GM18526 (cell line): Measurements from ENCODE around the gene FGF18.

Experiments used
- POLR2A ChIP-seq: IDR thresholded peaks from 3 replicates; pipeline ENCODE4 v1.6.1; 2011; ENCODE audit not compliant: insufficient read length; ENCODE audit errors: extremely low read depth

Gene FGF18

GRCh38 chr5:171420431-171421241, 1.2 kb downstream of the FGF18 start:
- no peak for TF ChIP-seq POLR2A

DNA sequence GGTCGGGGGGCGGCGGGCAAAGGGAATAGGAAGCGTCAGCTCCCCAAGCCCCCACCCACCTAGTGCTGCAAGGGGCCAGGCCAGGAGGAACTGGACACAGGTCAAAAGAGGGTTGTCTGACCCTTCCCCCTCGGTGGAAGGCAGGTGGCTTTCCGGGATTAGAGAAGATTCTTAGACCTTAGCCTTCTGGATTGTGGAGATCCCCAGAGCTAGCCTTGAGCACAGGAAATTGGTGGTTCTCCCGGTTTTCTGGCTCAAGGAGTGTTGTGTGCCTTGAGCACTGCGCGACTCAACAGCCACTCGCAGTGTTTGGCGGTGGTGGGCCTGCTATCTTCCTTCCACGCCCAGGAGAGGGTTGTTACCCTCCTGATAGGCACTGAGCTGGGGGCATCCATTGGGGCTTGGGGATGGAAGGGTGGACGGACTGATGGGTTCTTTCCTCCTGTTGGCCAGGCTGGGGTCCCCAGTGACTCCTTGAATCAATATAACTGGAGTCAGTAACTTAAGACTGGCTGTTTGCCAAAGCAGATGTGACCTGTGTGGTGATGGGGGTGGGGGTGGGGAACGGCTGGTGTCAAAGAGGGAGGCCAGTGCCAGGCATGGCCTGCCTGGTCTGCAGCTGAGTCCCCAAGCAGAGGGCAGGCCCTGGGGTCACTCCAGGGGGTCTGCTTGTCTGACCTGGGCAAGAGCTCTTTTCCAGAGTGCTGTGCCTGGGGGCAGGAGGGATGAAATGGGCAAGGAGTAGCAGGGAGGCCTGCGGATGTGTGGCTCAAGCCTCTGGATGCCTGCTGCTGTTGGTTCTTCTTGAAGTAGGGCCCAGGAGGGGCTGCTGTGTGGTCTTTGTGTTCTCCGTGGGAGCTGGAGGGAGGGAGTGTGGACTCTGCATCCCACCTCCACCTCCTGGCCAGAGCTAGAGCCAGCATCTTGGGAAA, 2.1 kb downstream of the FGF18 start:
- TF ChIP-seq POLR2A = no peak

DNA sequence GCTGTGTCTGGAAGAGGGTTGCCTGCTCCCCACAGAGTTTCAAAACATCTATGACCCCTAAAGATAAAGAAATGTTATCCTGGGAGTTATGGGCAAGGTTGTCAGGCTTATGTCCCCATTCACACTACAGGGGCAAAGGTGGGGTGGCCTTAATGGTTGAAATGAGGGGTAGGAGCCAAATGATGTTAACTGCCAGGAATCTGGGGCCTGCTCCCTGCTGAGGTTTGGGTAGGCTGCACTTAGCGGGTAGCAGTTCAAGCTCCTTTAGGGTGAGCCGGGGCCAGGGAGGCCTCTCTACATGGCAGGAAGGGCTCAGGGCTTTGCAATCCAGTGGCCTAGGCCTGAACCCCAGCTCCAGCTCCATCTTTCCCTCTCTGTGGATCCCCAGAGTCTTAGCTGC, 3.0 kb downstream of the FGF18 start:
- no peak for TF ChIP-seq POLR2A

DNA sequence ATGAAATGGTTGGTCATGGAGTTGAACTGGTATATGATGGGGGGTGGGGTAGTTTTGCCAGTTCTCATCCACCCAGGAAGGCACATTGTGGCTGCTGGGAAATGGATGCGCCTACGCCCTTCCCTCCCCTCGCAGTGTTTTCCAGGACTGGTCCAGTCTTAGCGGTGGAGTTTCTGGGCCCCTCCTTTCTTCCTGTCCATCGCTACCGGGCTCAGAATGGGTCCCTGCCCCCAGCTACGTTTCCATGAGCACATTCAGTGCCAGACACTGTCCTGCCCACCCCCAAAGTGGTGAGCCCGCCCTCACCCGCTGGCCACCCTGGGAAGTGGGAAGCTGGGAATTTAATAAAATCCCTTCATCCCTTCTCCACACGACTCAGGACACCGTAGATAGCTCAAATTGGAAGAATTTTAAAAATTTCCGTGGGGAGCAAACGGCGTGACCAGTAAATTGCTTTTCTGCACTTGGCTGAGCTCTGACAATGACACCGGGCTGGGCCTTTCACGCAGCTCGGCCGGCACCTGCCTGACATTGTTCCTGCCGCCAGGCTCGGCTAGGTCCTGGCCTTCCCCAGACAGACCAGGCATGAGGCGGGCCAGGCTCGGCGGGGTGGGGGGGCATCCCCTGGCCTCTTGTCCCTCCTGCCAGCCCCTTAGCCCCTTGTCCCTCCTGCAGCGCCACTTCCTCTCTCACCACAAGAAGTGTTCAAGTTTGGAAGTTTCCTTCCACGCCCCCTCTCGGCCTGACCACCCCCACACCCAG, 3.6 kb downstream of the FGF18 start:
- no peak for TF ChIP-seq POLR2A

DNA sequence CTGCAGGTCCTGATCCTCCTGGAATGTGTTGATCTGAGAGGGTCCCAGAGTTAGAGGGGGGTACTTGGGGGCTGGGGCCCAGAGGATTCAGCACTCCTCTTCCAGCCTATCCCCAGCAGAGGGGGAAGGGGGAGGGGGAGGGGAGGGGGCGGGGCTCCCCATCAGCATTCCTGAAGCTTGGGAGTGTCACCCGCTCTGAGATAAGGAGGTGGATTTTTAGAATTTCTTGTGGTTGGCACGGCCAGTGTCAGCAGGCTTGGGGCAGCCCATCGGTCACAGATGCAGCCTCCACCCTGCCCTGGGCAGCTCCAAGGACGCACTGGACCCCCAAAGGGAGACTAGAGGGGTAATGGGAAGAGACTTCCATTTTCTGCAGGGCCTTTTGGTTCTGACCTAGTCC, 5.3 kb downstream of the FGF18 start:
- no peak for TF ChIP-seq POLR2A

- no peak for TF ChIP-seq POLR2A
These were observed 6.3 kb downstream of the FGF18 start for GRCh38 chr5:171425596-171426244.

- TF ChIP-seq POLR2A = no peak
These were observed 6.8 kb downstream of the FGF18 start for GRCh38 chr5:171426266-171426665.

DNA sequence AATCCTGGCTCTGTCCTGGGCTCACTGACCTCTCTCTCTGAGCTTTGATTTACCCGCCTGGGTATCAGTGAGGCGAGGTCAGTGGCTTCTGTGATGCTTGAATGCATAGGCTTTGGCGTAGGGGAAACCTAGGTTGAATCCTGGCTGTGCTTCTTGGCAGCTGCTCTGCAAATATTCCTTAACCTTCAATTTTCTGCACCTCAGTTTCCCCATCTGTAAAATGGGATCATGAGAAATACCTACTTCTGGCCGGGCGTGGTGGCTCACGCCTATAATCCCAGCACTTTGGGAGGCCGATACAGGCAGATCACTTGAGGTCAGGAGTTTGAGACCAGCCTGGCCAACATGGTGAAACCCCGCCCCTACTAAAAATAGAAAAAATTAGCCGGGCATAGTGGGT, 7.2 kb downstream of the FGF18 start:
- no peak for TF ChIP-seq POLR2A

DNA sequence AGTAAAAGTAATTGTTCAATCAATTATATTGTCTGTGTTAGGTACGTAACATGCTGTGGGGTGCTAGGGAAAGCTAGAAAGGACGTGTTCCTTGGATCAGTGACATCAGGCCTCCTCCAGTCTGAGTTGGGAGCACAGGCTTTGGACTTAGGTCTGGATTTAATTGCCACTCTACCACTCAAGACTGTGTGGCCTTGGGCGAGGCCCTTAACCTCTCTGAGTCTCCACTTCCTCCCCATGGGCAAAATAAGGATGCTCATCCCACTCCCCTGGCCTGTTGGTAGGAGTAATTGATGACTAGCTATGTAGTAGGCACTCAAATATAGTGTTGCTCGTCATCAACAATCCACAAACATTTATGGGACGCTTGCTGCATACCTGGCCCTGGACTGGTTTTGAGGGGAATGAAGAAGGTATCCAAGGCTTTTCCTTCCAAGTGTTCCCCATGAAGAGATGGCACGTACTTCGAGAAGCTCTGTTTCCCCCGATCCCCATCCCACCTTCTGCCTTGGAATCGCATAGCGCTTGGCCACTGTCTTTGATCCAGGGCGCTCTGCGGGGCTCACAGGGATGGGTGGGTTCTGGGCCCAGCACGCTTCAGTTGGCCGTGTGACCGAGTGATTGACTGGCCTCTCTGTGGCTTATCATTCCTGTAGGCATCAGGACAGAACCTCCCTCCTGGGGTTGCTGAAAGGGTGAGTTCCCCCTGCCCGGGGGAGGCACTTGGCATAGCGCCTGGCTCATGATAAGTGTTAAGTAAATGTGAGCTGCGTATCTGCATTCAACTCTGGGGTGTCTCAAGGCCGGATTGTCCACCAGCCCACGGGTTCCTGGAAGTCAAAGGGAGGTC, 8.1 kb downstream of the FGF18 start:
- no peak for TF ChIP-seq POLR2A

- no peak for TF ChIP-seq POLR2A
These were observed 8.8 kb downstream of the FGF18 start for GRCh38 chr5:171428168-171428696.

- no peak for TF ChIP-seq POLR2A
These were observed 9.5 kb downstream of the FGF18 start for GRCh38 chr5:171428809-171429542.

DNA sequence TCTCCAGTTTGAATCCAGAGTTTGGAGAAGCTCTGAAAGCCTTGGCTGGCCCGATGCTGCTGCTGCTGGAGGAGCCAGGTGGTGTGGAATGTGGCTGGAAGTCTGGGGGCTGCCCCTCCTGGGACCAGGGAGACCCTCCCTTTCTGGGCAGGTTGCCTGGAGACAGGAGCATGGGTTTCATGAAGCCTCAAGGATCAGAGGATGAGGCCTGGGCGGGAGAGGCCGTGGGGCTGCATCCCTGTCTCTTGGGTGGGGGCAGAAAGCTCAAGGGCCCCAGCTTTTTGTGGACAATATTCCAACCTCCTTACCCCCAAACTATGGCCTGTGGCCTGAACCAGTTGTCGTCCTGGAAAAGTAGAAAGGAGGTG, 10.1 kb downstream of the FGF18 start:
- no peak for TF ChIP-seq POLR2A

- TF ChIP-seq POLR2A = no peak
These were observed 11.9 kb downstream of the FGF18 start for GRCh38 chr5:171431251-171431777.
